ENCODE results near the gene CLEC4M. TPM values are rescaled to one million over a fixed set of nuclear protein-coding genes. Genes with fewer than 3 reads are reported as not detected.

The CLEC4M gene
- total RNA-seq, 1 experiment from 2014 or later = not detected

DNA sequence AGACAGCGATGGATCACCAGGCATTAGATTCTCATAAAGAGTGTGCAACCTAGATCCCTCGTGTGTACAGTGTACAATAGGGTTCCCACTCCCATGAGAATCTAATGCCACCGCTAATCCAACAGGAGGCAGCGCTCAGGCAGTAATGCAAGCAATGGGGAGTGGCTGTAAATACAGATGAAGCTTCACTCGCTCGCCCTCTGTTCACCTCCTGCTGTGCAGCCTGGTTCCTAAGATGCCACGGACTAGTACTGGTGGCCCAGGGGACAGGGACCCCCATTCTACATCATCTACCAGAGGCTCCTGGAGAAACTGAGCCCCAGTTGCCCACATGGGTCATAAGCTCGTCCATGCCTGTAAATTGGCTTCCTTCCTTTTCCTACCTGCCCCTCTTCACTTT, 8.0 kb downstream of the CLEC4M start:
- Histone ChIP-seq H3F3A (ENCODE audit: low read length, unreplicated experiment) (no peaks in the 10 kb centered on the region), H3K4me3 (ENCODE audit: low read length) (no peak overlapping the region), H3K27me3 (ENCODE audit: low read length) (peaks cover 48% of the 10 kb centered on the region), H3K27ac (ENCODE audit: low read length) (no peak overlapping the region), H3K9ac (ENCODE audit: low read length) (no peak overlapping the region), H4K20me1 (ENCODE audit: low read length) (no peaks in the 10 kb centered on the region), H3K9me3 (ENCODE audit: low read length) (no peaks in the 10 kb centered on the region), H3K79me2 (ENCODE audit: low read length) (no peaks in the 10 kb centered on the region), H3K4me1 (ENCODE audit: insufficient read depth, low read length) (no peaks in the 10 kb centered on the region), H2AFZ (ENCODE audit: low read length) (no peak overlapping the region), H3K36me3 (ENCODE audit: low read depth, low read length) (no peaks in the 10 kb centered on the region), H3K9me2 (replicated peaks; ENCODE audit: low read length) (no peaks in the 10 kb centered on the region), H3K4me2 (ENCODE audit: low read length) (no peak overlapping the region)
- ATAC-seq (no peak), DNase-seq (no peak)
- POLR2A ChIA-PET (ENCODE audit: unreplicated experiment) = no interaction called here
- CTCF ChIA-PET = no interaction called here
- BruUV-seq (replicated peaks) = no TSS peak
- intact Hi-C loops (cut with micrococcal nuclease) = no loop called here
- TF ChIP-seq CTCF (conservative IDR thresholded peaks at IDR 0.05; ENCODE audit: low read depth, low read length) (no peak), EZH2phosphoT487 (IDR thresholded peaks at IDR 0.05; ENCODE audit: borderline replicate concordance, low read length) (no peak)

- no TSS peak for BruUV-seq (replicated peaks)
- ChIA-PET POLR2A (ENCODE audit: unreplicated experiment) (no interaction called here), CTCF (no interaction called here)
- no peaks in the 10 kb centered on the region for H3K79me2 ChIP-seq (ENCODE audit: low read length)
- H3K4me2 ChIP-seq (ENCODE audit: low read length) = no peak overlapping the region
- no peaks in the 10 kb centered on the region for H3K36me3 ChIP-seq (ENCODE audit: low read depth, low read length)
- TF ChIP-seq EZH2phosphoT487 (IDR thresholded peaks at IDR 0.05; ENCODE audit: borderline replicate concordance, low read length) = no peak
- no peak overlapping the region for H3K27ac ChIP-seq (ENCODE audit: low read length)
- H3K9me2 ChIP-seq (replicated peaks; ENCODE audit: low read length) = no peaks in the 10 kb centered on the region
- no peak overlapping the region for H3K9ac ChIP-seq (ENCODE audit: low read length)
- ATAC-seq (no peak), DNase-seq (no peak)
- no peaks in the 10 kb centered on the region for H3K9me3 ChIP-seq (ENCODE audit: low read length)
- H3K4me1 ChIP-seq (ENCODE audit: insufficient read depth, low read length) = no peaks in the 10 kb centered on the region
- intact Hi-C loops (cut with micrococcal nuclease) = no loop called here
- H3K4me3 ChIP-seq (ENCODE audit: low read length) = no peak overlapping the region
- no peaks in the 10 kb centered on the region for H4K20me1 ChIP-seq (ENCODE audit: low read length)
- H3K27me3 ChIP-seq (ENCODE audit: low read length) = peaks cover 41% of the 10 kb centered on the region
- no peak overlapping the region for H2AFZ ChIP-seq (ENCODE audit: low read length)
- no peaks in the 10 kb centered on the region for H3F3A ChIP-seq (ENCODE audit: low read length, unreplicated experiment)
Measured at GRCh38 chr19:7772752-7773291, 9.8 kb downstream of the CLEC4M start.

GRCh38 chr19:7773841-7774240, 10.8 kb downstream of the CLEC4M start:
- intact Hi-C loops (cut with micrococcal nuclease) = no loop called here
- Histone ChIP-seq H3K79me2 (ENCODE audit: low read length) (no peaks in the 10 kb centered on the region), H3K9me2 (replicated peaks; ENCODE audit: low read length) (no peaks in the 10 kb centered on the region), H4K20me1 (ENCODE audit: low read length) (no peaks in the 10 kb centered on the region), H2AFZ (ENCODE audit: low read length) (no peak overlapping the region), H3K27ac (ENCODE audit: low read length) (no peak overlapping the region), H3K9ac (ENCODE audit: low read length) (no peak overlapping the region), H3F3A (ENCODE audit: low read length, unreplicated experiment) (peaks cover 3% of the 10 kb centered on the region), H3K4me3 (ENCODE audit: low read length) (no peak overlapping the region), H3K36me3 (ENCODE audit: low read depth, low read length) (no peaks in the 10 kb centered on the region), H3K4me2 (ENCODE audit: low read length) (no peak overlapping the region), H3K4me1 (ENCODE audit: insufficient read depth, low read length) (no peaks in the 10 kb centered on the region), H3K27me3 (ENCODE audit: low read length) (peaks cover 42% of the 10 kb centered on the region), H3K9me3 (ENCODE audit: low read length) (no peaks in the 10 kb centered on the region)
- no TSS peak for BruUV-seq (replicated peaks)
- ChIA-PET CTCF (no interaction called here), POLR2A (ENCODE audit: unreplicated experiment) (interaction anchor here (0.6 kb wide), 1 partner anchor 1721 kb away, joined by 4 read pairs; no protein-coding TSS in a partner anchor)
- DNase-seq (no peak), ATAC-seq (no peak)
- TF ChIP-seq EZH2phosphoT487 (IDR thresholded peaks at IDR 0.05; ENCODE audit: borderline replicate concordance, low read length) = no peak
- no peak for TF ChIP-seq EZH2 (IDR thresholded peaks at IDR 0.05; ENCODE audit: low read length, unreplicated experiment)
- no peak for TF ChIP-seq CTCF (conservative IDR thresholded peaks at IDR 0.05; ENCODE audit: low read depth, low read length)

Data from PC-3 (cell line).